Activated naive CD8-positive, alpha-beta T cell treated with anti-CD3 and anti-CD28 coated beads, Interleukin-2, amount 50 U/mL, for 24 hours (primary cell): ENCODE data around the gene PGBD5.

Source experiments
- ATAC-seq: fragments of 150-1000 bp; cut with Tn5 transposase; one replicate; pipeline ENCODE4 v1.10.0; 2021
- DNase-seq: peaks from one replicate; pipeline ENCODE4 v3.0.0; 2021
- H3K27ac Mint-ChIP-seq: one replicate; pipeline ENCODE4 v1.8.0; 2021; ENCODE audit warnings: mild to moderate bottlenecking, mixed read lengths
- H3K27me3 Mint-ChIP-seq: one replicate; pipeline ENCODE4 v1.8.0; 2021; ENCODE audit warnings: mixed read lengths
- H3K36me3 Mint-ChIP-seq: one replicate; pipeline ENCODE4 v1.8.0; 2021; ENCODE audit warnings: low read depth, mixed read lengths
- H3K4me1 Mint-ChIP-seq: one replicate; pipeline ENCODE4 v1.8.0; 2021; ENCODE audit warnings: mixed read lengths
- H3K4me3 Mint-ChIP-seq: one replicate; pipeline ENCODE4 v1.8.0; 2021; ENCODE audit warnings: mild to moderate bottlenecking, moderate library complexity, mixed read lengths
- H3K9me3 Mint-ChIP-seq: one replicate; pipeline ENCODE4 v1.8.0; 2021; ENCODE audit warnings: mixed read lengths

The PGBD5 gene

DNA sequence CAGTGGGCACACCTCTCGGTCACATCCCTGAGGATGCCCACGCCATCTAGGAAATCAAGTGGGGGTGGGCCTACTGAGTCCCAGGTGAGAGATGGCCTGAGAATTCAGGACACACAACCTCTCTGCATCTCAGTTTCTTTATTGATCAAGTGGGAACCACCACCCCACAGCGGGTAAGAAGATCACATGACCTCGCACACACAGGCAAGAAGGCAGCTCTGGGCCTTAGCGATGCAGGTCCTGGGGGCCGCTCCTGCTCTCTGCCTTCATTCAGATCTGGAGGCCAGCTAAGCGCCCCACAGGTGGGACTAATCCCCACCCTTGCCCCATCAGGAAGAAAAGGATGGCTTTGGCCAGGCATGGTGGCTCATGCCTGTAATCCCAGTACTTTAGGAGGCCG, 63.2 kb downstream of the PGBD5 start:
- no peak overlapping the region for H3K4me3 Mint-ChIP-seq
- DNase-seq (no peak), ATAC-seq (no peak)
- H3K36me3 Mint-ChIP-seq, result no peaks in the 10 kb centered on the region
- no peaks in the 10 kb centered on the region for H3K4me1 Mint-ChIP-seq
- peaks cover 4% of the 10 kb centered on the region for H3K27me3 Mint-ChIP-seq
- no peak overlapping the region for H3K27ac Mint-ChIP-seq
- H3K9me3 Mint-ChIP-seq, result peaks cover 3% of the 10 kb centered on the region

DNA sequence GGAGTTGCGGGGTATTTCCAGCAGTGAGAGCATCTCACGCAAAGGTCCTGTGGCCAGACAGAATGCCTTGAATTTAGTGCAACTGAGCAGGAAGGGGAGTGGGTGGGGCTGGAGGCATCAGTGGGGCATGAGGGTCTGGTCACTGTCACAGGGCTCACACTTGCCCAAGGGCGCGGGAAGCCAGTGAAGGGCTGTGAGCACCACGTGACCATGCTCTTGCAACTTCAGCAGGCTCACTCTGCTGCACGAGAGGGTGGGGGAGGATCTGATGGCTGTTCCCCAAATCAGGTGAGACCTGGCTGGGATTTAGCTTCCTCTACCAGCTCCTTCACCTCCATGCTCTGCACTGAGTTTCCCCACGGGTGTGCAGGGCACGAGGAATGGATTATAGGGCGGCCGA, 64.2 kb downstream of the PGBD5 start:
- Mint-ChIP-seq H3K9me3 (peaks cover 3% of the 10 kb centered on the region), H3K4me3 (no peak overlapping the region), H3K36me3 (no peaks in the 10 kb centered on the region), H3K4me1 (no peaks in the 10 kb centered on the region), H3K27ac (no peak overlapping the region), H3K27me3 (peaks cover 4% of the 10 kb centered on the region)
- DNase-seq, result no peak
- no peak for ATAC-seq

DNA sequence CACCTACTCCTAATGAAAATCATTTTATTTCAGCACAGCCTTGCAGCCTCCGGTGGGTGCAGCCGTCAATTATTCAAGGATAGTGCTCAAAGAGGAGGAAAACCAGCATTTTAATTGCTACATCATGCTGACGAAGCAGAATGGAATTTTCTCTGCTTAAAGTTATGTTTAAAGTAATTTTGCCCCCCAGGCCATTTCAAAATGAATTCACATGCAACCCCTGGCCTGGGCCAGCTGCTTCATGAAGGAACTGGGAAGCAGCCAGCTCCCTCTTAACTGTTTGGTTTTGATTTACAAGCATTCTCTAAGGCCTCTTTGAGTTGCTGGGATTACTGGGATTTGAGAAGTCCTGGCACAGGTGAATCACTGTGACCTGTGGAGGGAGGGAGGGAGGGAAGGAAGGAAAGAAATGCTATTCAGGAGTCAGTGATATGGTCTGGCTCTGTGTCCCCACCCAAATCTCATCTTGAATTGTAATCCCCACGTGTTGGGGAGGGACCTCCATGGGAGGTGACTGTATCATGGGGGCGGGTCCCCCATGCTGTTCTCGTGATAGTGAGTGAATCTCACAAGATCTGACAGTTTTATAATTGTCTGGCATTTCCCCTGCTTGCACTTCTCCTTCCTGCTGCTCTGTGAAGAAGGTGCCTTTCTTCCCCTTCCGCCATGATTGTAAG, 66.0 kb downstream of the PGBD5 start:
- Mint-ChIP-seq H3K9me3 (peaks cover 3% of the 10 kb centered on the region), H3K36me3 (no peaks in the 10 kb centered on the region), H3K27ac (no peak overlapping the region), H3K4me3 (no peak overlapping the region), H3K4me1 (no peaks in the 10 kb centered on the region), H3K27me3 (no peaks in the 10 kb centered on the region)
- ATAC-seq (no peak), DNase-seq (no peak)

DNA sequence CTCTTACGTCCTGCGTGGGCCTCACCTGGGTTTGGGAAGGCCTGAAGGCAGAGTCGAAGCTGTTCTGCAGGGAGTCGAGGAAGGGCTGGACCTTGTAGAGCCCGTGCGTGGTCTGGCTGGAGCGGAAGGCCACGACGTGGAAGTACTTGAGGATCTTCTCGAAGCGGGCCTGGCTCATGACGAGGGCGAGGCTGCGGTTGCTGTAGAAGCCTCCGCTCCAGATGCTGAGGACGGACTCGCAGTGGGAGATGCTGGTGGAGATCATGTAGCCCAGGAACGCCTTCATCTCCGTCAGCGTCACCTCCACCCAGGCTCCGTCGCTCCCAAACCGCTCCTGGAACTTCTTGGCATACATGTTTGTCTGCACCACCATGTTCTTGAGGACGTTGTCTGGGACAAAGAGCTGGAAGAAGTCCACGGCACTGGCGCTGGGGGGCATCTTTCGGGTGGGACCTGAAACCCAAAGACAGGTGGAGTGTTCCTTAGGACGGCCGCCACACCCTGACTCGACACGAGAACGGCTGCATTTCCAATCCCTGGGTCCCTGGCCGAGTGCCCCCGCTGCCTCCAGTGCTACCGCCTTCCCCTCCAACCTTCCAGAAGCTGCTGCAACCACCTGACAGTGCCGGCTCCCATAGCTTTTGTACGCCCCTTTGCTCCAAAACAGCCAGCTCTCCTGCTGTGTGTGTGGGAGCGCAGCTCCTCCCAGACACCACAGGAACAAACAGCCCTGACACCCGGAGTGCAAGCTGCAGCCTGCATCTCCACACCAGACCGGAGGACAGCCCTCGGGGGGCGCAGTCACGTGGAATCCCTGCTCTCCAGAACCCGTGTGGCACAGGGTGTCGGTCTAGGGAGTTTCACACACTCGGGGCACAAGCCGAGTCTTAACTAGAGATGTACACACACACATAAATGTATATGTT, 69.0 kb downstream of the PGBD5 start:
- ATAC-seq, result no peak

DNA sequence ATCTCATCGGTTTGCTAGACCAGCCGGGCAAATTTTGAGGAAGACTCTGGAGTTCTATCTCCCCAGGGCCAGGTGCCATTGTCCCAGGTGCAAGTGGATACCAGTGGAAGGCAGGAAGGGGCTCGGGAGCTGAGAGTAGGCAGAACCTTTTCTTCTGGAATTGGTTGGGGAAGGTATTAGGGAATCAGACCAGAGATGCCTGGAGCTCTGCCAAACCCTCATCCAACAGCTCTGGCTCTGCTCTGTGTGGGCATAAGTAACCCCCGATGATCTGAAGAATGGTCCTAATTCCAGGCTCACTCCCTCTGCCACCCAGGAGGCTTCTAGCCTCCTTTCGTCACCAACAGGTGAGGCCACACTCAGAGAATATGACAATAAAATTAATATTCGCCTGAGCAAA, 69.9 kb downstream of the PGBD5 start:
- Mint-ChIP-seq H3K9me3 (peaks cover 3% of the 10 kb centered on the region), H3K36me3 (no peaks in the 10 kb centered on the region)

More for the DNA sequence above, 69.0 kb downstream of the PGBD5 start:
- Mint-ChIP-seq H3K36me3 (no peaks in the 10 kb centered on the region), H3K4me1 (no peaks in the 10 kb centered on the region), H3K4me3 (no peak overlapping the region), H3K27me3 (no peaks in the 10 kb centered on the region), H3K9me3 (peaks cover 3% of the 10 kb centered on the region), H3K27ac (no peak overlapping the region)
- DNase-seq, result no peak

DNA sequence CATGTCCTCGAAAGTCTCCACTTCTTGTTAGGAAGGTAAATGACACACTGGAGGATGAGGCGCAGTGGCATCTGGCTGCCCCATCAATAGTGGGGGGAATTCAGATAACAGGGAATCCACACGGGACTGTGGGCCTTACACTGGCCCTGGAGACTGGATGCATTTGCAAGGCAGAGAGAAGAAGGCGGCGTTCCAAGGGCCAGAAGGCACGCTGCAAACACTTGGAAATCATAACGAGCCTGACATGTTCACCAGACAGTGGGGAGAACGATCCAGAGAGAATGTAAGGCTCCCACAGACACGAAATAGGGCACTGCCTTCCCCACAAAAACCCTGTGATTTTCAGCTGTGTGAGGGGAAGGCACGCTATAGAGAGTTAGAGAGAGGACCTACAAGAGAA, 70.5 kb downstream of the PGBD5 start:
- no peak for DNase-seq
- H3K36me3 Mint-ChIP-seq, result no peaks in the 10 kb centered on the region
- H3K27me3 Mint-ChIP-seq, result peaks cover 2% of the 10 kb centered on the region
- no peak overlapping the region for H3K27ac Mint-ChIP-seq
- H3K4me1 Mint-ChIP-seq, result no peaks in the 10 kb centered on the region
- no peak for ATAC-seq
- no peak overlapping the region for H3K4me3 Mint-ChIP-seq
- no peaks in the 10 kb centered on the region for H3K9me3 Mint-ChIP-seq

More for the DNA sequence above, 69.9 kb downstream of the PGBD5 start:
- no peak for DNase-seq
- Mint-ChIP-seq H3K4me3 (no peak overlapping the region), H3K4me1 (no peaks in the 10 kb centered on the region), H3K27ac (no peak overlapping the region), H3K27me3 (no peaks in the 10 kb centered on the region)
- ATAC-seq, result no peak

DNA sequence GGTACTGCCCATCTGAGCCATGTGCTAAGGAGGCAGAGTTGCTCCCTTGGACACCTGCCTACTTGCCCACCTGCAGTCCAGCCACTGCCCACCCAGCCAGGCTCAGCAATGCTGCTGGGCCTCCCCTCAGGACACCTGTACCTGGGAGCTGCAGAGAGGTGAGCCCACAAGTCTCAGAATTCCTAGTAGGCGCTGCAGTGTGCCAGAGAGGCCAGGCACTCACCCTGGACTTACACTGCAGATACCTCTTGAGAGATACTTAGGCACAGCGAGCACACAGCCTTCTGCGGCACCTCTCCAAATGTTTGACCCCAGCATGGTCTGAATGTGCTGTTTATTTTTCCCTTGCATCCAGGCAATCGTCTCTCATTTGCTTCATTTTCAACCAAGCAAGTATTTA, 71.0 kb downstream of the PGBD5 start:
- no peak overlapping the region for H3K4me3 Mint-ChIP-seq

DNA sequence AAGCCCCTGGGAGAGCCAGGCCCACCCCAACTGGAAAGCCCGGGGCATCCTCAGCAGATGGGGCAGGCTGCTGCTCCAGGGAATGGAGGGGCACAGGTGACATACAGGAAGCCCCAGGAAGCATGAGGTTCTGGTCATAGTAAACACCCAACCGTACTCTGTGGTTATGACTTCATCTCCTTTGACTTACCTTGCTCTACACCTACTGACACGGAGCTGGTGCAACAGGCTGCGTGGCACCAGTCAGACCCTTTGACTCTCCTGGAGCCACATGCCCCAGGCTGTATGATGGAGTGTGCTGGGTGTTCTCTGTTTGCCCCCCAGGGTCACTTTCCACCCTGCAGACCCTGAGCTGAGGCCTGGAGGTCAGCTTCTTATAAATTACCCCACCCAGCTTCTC, 72.1 kb downstream of the PGBD5 start:
- H3K4me1 Mint-ChIP-seq, result no peaks in the 10 kb centered on the region
- H3K36me3 Mint-ChIP-seq, result no peaks in the 10 kb centered on the region
- no peak overlapping the region for H3K27ac Mint-ChIP-seq
- H3K4me3 Mint-ChIP-seq, result no peak overlapping the region
- ATAC-seq (no peak), DNase-seq (no peak)
- no peaks in the 10 kb centered on the region for H3K9me3 Mint-ChIP-seq
- peaks cover 2% of the 10 kb centered on the region for H3K27me3 Mint-ChIP-seq

More for the DNA sequence above, 71.0 kb downstream of the PGBD5 start:
- no peak for ATAC-seq
- peaks cover 2% of the 10 kb centered on the region for H3K27me3 Mint-ChIP-seq
- no peak overlapping the region for H3K27ac Mint-ChIP-seq
- no peaks in the 10 kb centered on the region for H3K36me3 Mint-ChIP-seq
- H3K9me3 Mint-ChIP-seq, result no peaks in the 10 kb centered on the region
- DNase-seq, result no peak
- no peaks in the 10 kb centered on the region for H3K4me1 Mint-ChIP-seq

DNA sequence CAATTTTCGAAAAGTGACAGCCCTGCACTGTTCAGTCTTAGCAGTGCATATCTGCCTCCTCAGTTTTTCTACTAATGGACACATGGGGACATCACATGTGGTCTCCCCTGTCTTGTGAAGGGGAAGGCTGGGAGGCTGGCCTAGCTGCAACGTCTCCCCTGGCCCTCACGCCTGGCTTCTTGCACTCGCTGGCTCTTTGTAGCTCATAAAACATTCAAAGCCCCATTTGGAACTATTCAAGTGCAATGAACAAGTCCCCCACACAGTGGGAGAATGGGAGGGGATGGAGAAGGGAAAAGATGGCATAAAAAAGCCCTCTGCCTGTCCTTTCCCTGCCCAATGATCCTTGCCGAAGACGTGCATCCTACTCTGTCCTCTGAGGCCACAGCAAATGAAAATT, 73.6 kb downstream of the PGBD5 start:
- DNase-seq (no peak), ATAC-seq (no peak)
- no peak overlapping the region for H3K27ac Mint-ChIP-seq
- no peaks in the 10 kb centered on the region for H3K4me1 Mint-ChIP-seq
- no peak overlapping the region for H3K4me3 Mint-ChIP-seq
- no peaks in the 10 kb centered on the region for H3K9me3 Mint-ChIP-seq
- no peaks in the 10 kb centered on the region for H3K36me3 Mint-ChIP-seq
- peaks cover 2% of the 10 kb centered on the region for H3K27me3 Mint-ChIP-seq

DNA sequence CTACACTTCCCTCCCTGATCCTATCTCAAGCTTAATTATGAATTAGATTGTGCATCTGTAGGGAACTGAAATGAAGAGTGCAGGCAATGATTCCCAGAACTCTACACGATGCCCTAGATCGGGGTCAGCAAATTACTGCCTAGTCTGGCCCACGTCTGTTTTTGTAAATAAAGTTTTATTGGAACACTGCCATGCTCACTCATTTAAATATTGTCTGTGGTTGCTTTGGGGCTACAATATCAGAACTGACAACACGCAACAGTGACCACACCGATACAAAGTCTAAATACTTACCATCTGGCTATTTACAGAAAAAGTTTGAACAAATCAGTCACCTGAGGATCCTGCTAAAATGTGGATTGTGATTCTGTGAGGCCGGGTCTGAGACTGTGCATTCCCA, 74.1 kb downstream of the PGBD5 start:
- DNase-seq (no peak), ATAC-seq (no peak)
- Mint-ChIP-seq H3K27ac (no peak overlapping the region), H3K9me3 (no peaks in the 10 kb centered on the region), H3K4me3 (no peak overlapping the region), H3K27me3 (peaks cover 2% of the 10 kb centered on the region), H3K4me1 (no peaks in the 10 kb centered on the region), H3K36me3 (no peaks in the 10 kb centered on the region)

DNA sequence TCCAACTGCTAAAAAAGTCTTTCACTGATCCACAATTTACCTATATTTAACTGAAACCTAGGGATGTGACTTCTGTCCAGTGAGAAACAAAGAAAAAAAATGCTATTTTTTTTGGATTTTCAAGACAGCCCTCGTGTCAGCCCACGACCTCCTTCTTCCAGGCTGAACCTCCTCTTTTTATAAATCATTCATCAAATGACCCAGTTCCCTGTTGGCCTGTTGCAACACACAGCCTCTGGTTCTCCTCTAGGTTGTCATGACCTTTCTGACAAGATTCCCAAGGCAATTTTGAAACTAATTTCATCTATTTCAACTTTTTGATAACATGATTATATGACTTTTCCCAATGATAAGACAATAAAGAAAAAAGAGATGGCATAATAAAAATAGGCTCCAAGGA, 74.6 kb downstream of the PGBD5 start:
- Mint-ChIP-seq H3K27ac (no peak overlapping the region), H3K4me3 (no peak overlapping the region), H3K4me1 (no peaks in the 10 kb centered on the region), H3K36me3 (no peaks in the 10 kb centered on the region), H3K9me3 (no peaks in the 10 kb centered on the region), H3K27me3 (peaks cover 2% of the 10 kb centered on the region)
- ATAC-seq, result no peak
- DNase-seq, result no peak

DNA sequence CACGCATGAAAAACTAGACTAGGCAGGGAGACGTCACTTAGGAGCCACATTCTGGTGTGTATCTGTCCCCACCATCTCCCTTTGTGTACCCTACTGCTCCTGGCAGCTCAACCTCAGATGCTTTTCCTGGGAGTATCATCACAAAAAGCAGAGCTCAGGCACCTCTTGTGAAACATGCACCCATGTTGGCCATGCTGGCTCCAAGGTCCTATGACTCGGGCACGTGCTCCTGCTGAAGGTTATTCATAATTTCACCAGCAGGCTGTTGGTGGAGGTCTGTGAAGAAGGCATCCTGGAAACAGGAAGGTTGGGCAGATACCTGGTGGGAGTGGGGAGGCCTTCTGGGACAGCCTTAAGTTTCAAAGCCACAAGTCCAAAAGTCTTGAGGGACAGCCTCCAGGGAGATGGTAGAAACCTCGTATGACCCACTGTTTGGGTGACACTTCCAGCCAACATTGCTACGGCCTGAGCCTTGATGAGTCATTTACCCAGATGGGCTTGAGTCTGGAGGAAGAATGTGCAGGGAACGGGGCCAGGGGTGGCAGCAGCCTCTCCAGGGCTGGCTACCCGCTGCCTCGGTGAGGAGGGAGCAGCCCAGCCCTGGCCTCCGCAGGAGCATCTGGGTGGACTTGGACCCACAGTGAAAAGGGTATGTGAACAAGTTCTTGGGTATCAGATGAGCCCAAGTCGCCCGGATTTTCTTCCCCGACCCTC, 75.8 kb downstream of the PGBD5 start:
- H3K9me3 Mint-ChIP-seq, result no peaks in the 10 kb centered on the region
- no peaks in the 10 kb centered on the region for H3K36me3 Mint-ChIP-seq
- DNase-seq, result no peak

DNA sequence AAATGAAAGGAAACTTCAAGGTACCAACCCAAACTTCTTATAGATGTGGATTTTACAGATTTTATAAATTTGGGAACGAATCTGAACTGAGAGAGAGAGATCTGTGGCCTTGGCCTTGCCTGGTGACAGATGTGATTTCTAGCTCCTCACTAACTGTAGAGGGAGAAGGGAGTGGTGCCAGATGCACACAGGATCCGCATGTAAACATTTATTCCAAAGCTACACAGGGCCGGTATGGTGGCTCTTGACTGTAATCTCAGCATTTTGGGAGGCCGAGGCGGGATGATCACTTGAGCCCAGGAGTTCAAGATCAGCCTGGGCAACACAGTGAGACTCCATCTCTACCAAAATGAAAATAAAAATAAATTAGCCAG, 77.1 kb downstream of the PGBD5 start:
- no peak for DNase-seq
- ATAC-seq, result no peak
- no peaks in the 10 kb centered on the region for H3K9me3 Mint-ChIP-seq
- H3K4me3 Mint-ChIP-seq, result no peak overlapping the region
- no peaks in the 10 kb centered on the region for H3K4me1 Mint-ChIP-seq
- H3K27ac Mint-ChIP-seq, result no peak overlapping the region
- H3K36me3 Mint-ChIP-seq, result no peaks in the 10 kb centered on the region
- H3K27me3 Mint-ChIP-seq, result peaks cover 2% of the 10 kb centered on the region

More for the DNA sequence above, 75.8 kb downstream of the PGBD5 start:
- Mint-ChIP-seq H3K27me3 (peaks cover 2% of the 10 kb centered on the region), H3K27ac (no peak overlapping the region), H3K4me3 (no peak overlapping the region), H3K4me1 (no peaks in the 10 kb centered on the region)
- ATAC-seq, result no peak

DNA sequence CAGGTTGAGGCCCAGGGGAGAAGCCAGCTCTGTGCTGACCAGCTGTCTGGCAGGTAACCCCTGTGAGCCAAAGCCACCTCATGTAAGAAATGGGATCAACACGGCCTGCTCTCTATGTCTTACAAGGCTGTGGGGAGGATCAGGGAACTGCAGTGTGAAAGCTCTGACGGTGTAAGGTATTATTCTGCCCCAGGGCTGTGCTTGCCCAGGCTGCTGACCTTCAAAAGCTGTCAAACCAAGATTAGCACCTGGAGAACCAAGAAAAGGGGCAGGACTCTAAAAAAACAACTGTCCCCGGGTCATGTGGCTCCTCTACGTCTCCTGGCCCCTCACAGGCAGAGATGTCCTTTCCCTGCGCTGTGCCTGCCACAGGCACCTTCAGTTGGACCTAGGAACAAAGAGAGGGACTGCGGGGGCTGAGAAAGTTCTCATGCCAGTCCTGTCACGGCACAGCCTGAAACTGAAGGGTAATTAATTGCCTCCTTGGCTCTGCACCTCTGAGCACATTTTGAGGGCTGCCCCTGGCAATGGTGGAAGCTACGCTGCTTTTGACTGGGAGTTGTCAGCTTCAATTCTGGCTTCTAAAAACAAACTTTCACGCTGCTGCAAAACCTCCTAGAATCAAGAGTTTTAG, 77.6 kb downstream of the PGBD5 start:
- DNase-seq (no peak), ATAC-seq (no peak)
- no peaks in the 10 kb centered on the region for H3K9me3 Mint-ChIP-seq
- no peaks in the 10 kb centered on the region for H3K4me1 Mint-ChIP-seq
- peaks cover 2% of the 10 kb centered on the region for H3K27me3 Mint-ChIP-seq
- H3K36me3 Mint-ChIP-seq, result no peaks in the 10 kb centered on the region
- H3K4me3 Mint-ChIP-seq, result no peak overlapping the region
- H3K27ac Mint-ChIP-seq, result no peak overlapping the region
